NCI-H2196 (cell line): Measurements from ENCODE around the gene FBXO17.
A peak's percentile ranks its signal among the peaks of the same experiment; 100 is the strongest.

Source experiments
- DNase-seq: peaks from one replicate; lab custom pipeline; 2025; ENCODE audit not compliant: unreplicated experiment; lab: John Stamatoyannopoulos, UW

FBXO17 gene

GRCh38 chr19:38894968-38895367 lies 80.6 kb downstream of the FBXO17 start:
- no peak for DNase-seq

GRCh38 chr19:38893341-38893771 lies 82.2 kb downstream of the FBXO17 start:
- DNase-seq: peak; percentile 67

- peak; percentile 70 for DNase-seq
Observed at GRCh38 chr19:38892841-38893240, 82.7 kb downstream of the FBXO17 start.

- no peak for DNase-seq
Observed at GRCh38 chr19:38891771-38892170, 83.8 kb downstream of the FBXO17 start.
